K562 (cell line): ENCODE measurements around the gene CHMP3. TPM values are rescaled to one million over a fixed set of nuclear protein-coding genes. Genes with fewer than 3 reads are reported as not detected.

Experiments used
- ATAC-seq: fragments of 200-7000 bp; cut with Tn5 transposase; 3 replicates; pipeline ENCODE4 v1.9.1; 2020; ENCODE audit warnings: moderate library complexity
- BruUV-seq: library from RNA; stranded (reverse); fragments of 400-500 nt; replicated peaks from 2 replicates; lab custom pipeline; 2021; lab: Mats Ljungman, UMichigan
- CTCF ChIA-PET: fragments of 300-600 bp; formaldehyde crosslinking; extraction: SDS; loops from one replicate; lab custom pipeline; 2021; ENCODE audit warnings: low intra/inter-chr PET ratio; lab: Yijun Ruan, JAX
- POLR2A ChIA-PET: fragments of 300-600, 350-650 bp; sonication (Branson Sonifier 250); formaldehyde crosslinking; extraction: SDS; loops from one replicate; lab custom pipeline; 2021; ENCODE audit warnings: antibody characterized with exemption, inconsistent platforms; lab: Yijun Ruan, JAX
- DNase-seq, 4 experiments: peaks; one replicate each; pipeline versions ENCODE4 v3.0.0 to v3.0.0-alpha.2; 2011 to 2018; ENCODE audit warnings: low spot score in 3 of 4, mixed read lengths in 3 of 4; ENCODE audit errors: extremely low read depth in 1 of 4
- FAIRE-seq: peaks from 2 replicates; lab custom pipeline; 2011; peaks lifted over from hg19 to GRCh38; lab: Jason Lieb, UNC
- H2AFZ ChIP-seq: 2 replicates; pipeline ENCODE4 v1.6.0; 2011; ENCODE audit warnings: low read depth, low read length, control low read depth, inconsistent platforms
- H3K27ac ChIP-seq: fragments of 200-600 bp; 3 replicates; pipeline ENCODE4 v1.8.0; 2011; ENCODE audit warnings: low read depth, mild to moderate bottlenecking, control low read depth, inconsistent platforms, low read length, moderate library complexity, mixed read lengths; ENCODE audit errors: extremely low read depth
- H3K27me3 ChIP-seq, 2 experiments: fragments of 300-600 bp in 1 of 2; 2 replicates in 1 of 2; 3 replicates in 1 of 2; pipeline versions ENCODE4 v1.6.0 to v1.8.0; 2011; ENCODE audit warnings: inconsistent platforms in 2 of 2, low read length in 2 of 2, mild to moderate bottlenecking in 1 of 2, mixed read lengths in 1 of 2, moderate library complexity in 1 of 2; ENCODE audit not compliant: control insufficient read depth in 2 of 2, insufficient read depth in 2 of 2
- H3K36me3 ChIP-seq: fragments of 300-600 bp; 3 replicates; pipeline ENCODE4 v1.8.0; 2011; ENCODE audit warnings: mild to moderate bottlenecking, low read length, inconsistent platforms; ENCODE audit not compliant: control insufficient read depth, insufficient read depth
- H3K4me1 ChIP-seq, 2 experiments: fragments of 200-600 bp in 1 of 2; replicated peaks in 1 of 2; 2 replicates in 1 of 2; 3 replicates in 1 of 2; pipeline versions ENCODE4 v1.5.1 to v1.8.0; 2011; ENCODE audit warnings: inconsistent platforms in 2 of 2, low read length in 2 of 2, mild to moderate bottlenecking in 1 of 2, mixed read lengths in 1 of 2, moderate library complexity in 1 of 2; ENCODE audit not compliant: control insufficient read depth in 2 of 2, insufficient read depth in 2 of 2
- H3K4me2 ChIP-seq: 2 replicates; pipeline ENCODE4 v1.6.1; 2011; ENCODE audit warnings: low read length, control low read depth, inconsistent platforms, mixed read lengths; ENCODE audit not compliant: insufficient read depth
- H3K4me3 ChIP-seq: fragments of 200-600 bp; sonication (generic), shearing (Covaris generic); 2 replicates; pipeline ENCODE4 v1.5.1; 2016; ENCODE audit warnings: control low read depth, inconsistent platforms
- H3K79me2 ChIP-seq: fragments of 200-600 bp; 3 replicates; pipeline ENCODE4 v1.8.0; 2011; ENCODE audit warnings: low read length, inconsistent platforms; ENCODE audit not compliant: control insufficient read depth, insufficient read depth
- H3K9ac ChIP-seq, 2 experiments: 2 replicates each; pipeline versions ENCODE4 v1.6.0 to v1.6.1; 2011; ENCODE audit warnings: low read depth in 2 of 2, low read length in 2 of 2, control low read depth in 1 of 2, inconsistent platforms in 1 of 2, mild to moderate bottlenecking in 1 of 2, mixed read lengths in 1 of 2; ENCODE audit not compliant: insufficient read depth in 1 of 2
- H3K9me1 ChIP-seq: one replicate; pipeline ENCODE4 v1.6.0; 2011; ENCODE audit warnings: inconsistent platforms, mild to moderate bottlenecking, low read length, moderate library complexity; ENCODE audit not compliant: control insufficient read depth, insufficient read depth
- H3K9me3 ChIP-seq: replicated peaks from 2 replicates; pipeline ENCODE4 v1.5.1; 2011; ENCODE audit warnings: low read depth, low read length, inconsistent platforms; ENCODE audit not compliant: control insufficient read depth, insufficient read depth
- H4K20me1 ChIP-seq: replicated peaks from 2 replicates; pipeline ENCODE4 v1.6.1; 2011; ENCODE audit warnings: low read length, inconsistent platforms, mixed read lengths; ENCODE audit not compliant: control insufficient read depth, insufficient read depth
- WGBS: fragments of 100-300 bp; shearing (Covaris generic); methylation state at CpG from one replicate; pipeline ENCODE4 v1.1.6; 2016; ENCODE audit warnings: low coverage, mixed read lengths; ENCODE audit not compliant: insufficient coverage; ENCODE audit errors: missing lambda C conversion rate; 5-methylcytosine and 5-hydroxymethylcytosine counted together
- in situ Hi-C: fragments of 300-500 bp; cut with MboI; formaldehyde crosslinking; loops from 4 replicates; pipeline ENCODE4 v1.15.0; 2018; ENCODE audit warnings: inconsistent platforms, mixed read lengths
- intact Hi-C: fragments of 100-400 bp; cut with micrococcal nuclease; formaldehyde crosslinking; loops from 2 replicates; pipeline ENCODE4 v1.14.2; 2022
- polyA plus RNA-seq, 8 experiments: library from polyadenylated mRNA; depleted of rRNA in 4 of 8; stranded (reverse) in 5 of 8; unstranded in 3 of 8; fragments of >200 nt; fragmentation: Nextera tagmentation in 2 of 8; fragmentation: Illumina TruSeq in 1 of 8; extraction: Ambion mirVana in 2 of 8; extraction: Trizol in 1 of 8; gene quantifications; 2 replicates each; pipeline versions ENCODE4 v1.2.1 to v1.2.3, GENCODE V29; 2011 to 2014; ENCODE audit warnings: inconsistent platforms in 1 of 8, missing spikeins in 1 of 8
- total RNA-seq, 7 experiments: library from RNA; depleted of rRNA in 6 of 7; stranded (reverse); fragments of >200 nt in 6 of 7; fragmentation: Illumina TruSeq in 2 of 7; extraction: Trizol in 2 of 7; gene quantifications; 2 replicates each; pipeline versions ENCODE4 v1.2.1 to v1.2.3, GENCODE V29; 2011 to 2021; ENCODE audit warnings: low replicate concordance in 1 of 7
- TF ChIP-seq, protein P1 (sequence below), 2 experiments: fragments of 450-650 bp; conservative IDR thresholded peaks; 2 replicates each; pipeline ENCODE4 v1.6.1; 2017; ENCODE audit warnings: mild to moderate bottlenecking in 2 of 2, moderate library complexity in 2 of 2
- TF ChIP-seq, protein P2 (sequence below): sonication (generic); formaldehyde crosslinking; IDR thresholded peaks from 2 replicates; pipeline ENCODE4 v1.4.0; 2020; ENCODE audit warnings: mild to moderate bottlenecking, missing genetic modification reagents
- TF ChIP-seq, protein P3 (sequence below), 2 experiments: IDR thresholded peaks in 1 of 2; conservative IDR thresholded peaks in 1 of 2; 2 replicates each; pipeline ENCODE4 v1.6.1; 2016; ENCODE audit warnings: low read depth in 2 of 2, mild to moderate bottlenecking in 1 of 2, missing compliant biosample characterization in 1 of 2, missing genetic modification characterization in 1 of 2, moderate library complexity in 1 of 2
- TF ChIP-seq, protein P4 (sequence below): fragments of 250-450 bp; sonication (Bioruptor Pico); IDR thresholded peaks from 2 replicates; pipeline ENCODE4 v1.9.0; 2021; ENCODE audit warnings: mild to moderate bottlenecking
- TF ChIP-seq, protein P5 (sequence below): sonication (generic); formaldehyde crosslinking; IDR thresholded peaks from 2 replicates; pipeline ENCODE4 v1.8.1; 2023; ENCODE audit warnings: mild to moderate bottlenecking, missing genetic modification reagents

The CHMP3 gene
- total and polyA plus RNA-seq, 9 of the 15 experiments (the other 6 are each of a cell fraction or from before 2014, with no cell fraction given), result 20.6 to 52.5 (median 31.7) TPM

DNA sequence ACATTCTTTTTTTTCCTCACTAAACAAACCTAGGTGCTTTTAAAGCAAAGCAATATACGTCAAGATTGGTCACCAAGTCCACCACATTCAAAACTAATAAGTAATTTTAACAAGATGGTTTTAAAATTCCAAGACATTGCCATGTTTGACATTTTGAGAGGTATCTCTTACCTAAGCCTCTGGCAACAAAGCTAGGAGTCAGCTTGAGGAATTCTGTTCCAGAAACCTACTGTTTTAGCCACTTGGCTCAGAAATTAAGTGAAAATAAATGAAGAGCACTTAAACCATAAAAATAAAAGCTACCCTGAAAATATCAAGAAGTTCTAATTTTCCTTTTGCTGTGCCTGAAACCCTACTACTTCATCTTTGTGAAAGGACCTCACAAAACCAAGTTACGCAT, 30.0 kb upstream of the CHMP3 start:
- no TSS peak for BruUV-seq
- ChIA-PET POLR2A (interaction anchor here (1.2 kb wide), 1 partner anchor 19 kb away, joined by 5 read pairs; no protein-coding TSS in a partner anchor), CTCF (no interaction called here)
- Histone ChIP-seq H3K9me3 (no peaks in the 10 kb centered on the region), H3K4me3 (no peak overlapping the region), H3K36me3 (no peaks in the 10 kb centered on the region), H2AFZ (no peak overlapping the region), H3K4me2 (no peak overlapping the region), H3K79me2 (no peaks in the 10 kb centered on the region), H4K20me1 (no peaks in the 10 kb centered on the region), H3K27me3 (no peaks in the 10 kb centered on the region), H3K27ac (no peak overlapping the region), H3K4me1 (no peaks in the 10 kb centered on the region), H3K9me1 (no peaks in the 10 kb centered on the region), H3K9ac (no peak overlapping the region)
- intact Hi-C loops, result no loop called here
- in situ Hi-C loops, result no loop called here
- FAIRE-seq (no peak), ATAC-seq (no peak), DNase-seq (no peak)
- WGBS, result 36% methylated on average over 2 of the region's 2 CpGs
- TF ChIP-seq, protein P1, sequence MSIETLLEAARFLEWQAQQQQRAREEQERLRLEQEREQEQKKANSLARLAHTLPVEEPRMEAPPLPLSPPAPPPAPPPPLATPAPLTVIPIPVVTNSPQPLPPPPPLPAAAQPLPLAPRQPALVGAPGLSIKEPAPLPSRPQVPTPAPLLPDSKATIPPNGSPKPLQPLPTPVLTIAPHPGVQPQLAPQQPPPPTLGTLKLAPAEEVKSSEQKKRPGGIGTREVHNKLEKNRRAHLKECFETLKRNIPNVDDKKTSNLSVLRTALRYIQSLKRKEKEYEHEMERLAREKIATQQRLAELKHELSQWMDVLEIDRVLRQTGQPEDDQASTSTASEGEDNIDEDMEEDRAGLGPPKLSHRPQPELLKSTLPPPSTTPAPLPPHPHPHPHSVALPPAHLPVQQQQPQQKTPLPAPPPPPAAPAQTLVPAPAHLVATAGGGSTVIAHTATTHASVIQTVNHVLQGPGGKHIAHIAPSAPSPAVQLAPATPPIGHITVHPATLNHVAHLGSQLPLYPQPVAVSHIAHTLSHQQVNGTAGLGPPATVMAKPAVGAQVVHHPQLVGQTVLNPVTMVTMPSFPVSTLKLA (conservative IDR thresholded peaks at IDR 0.05), result no peak
- TF ChIP-seq, protein P2, sequence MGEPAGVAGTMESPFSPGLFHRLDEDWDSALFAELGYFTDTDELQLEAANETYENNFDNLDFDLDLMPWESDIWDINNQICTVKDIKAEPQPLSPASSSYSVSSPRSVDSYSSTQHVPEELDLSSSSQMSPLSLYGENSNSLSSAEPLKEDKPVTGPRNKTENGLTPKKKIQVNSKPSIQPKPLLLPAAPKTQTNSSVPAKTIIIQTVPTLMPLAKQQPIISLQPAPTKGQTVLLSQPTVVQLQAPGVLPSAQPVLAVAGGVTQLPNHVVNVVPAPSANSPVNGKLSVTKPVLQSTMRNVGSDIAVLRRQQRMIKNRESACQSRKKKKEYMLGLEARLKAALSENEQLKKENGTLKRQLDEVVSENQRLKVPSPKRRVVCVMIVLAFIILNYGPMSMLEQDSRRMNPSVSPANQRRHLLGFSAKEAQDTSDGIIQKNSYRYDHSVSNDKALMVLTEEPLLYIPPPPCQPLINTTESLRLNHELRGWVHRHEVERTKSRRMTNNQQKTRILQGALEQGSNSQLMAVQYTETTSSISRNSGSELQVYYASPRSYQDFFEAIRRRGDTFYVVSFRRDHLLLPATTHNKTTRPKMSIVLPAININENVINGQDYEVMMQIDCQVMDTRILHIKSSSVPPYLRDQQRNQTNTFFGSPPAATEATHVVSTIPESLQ (CRISPR knock-in tag), result no peak
- TF ChIP-seq, protein P3, sequence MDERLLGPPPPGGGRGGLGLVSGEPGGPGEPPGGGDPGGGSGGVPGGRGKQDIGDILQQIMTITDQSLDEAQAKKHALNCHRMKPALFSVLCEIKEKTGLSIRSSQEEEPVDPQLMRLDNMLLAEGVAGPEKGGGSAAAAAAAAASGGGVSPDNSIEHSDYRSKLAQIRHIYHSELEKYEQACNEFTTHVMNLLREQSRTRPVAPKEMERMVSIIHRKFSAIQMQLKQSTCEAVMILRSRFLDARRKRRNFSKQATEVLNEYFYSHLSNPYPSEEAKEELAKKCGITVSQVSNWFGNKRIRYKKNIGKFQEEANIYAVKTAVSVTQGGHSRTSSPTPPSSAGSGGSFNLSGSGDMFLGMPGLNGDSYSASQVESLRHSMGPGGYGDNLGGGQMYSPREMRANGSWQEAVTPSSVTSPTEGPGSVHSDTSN (CRISPR knock-in tag; IDR thresholded peaks at IDR 0.05; ENCODE audit: low read depth), result no peak
- TF ChIP-seq, protein P3 (tag; conservative IDR thresholded peaks at IDR 0.05; ENCODE audit: low read depth), result no peak
- TF ChIP-seq, protein P4, sequence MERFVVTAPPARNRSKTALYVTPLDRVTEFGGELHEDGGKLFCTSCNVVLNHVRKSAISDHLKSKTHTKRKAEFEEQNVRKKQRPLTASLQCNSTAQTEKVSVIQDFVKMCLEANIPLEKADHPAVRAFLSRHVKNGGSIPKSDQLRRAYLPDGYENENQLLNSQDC, result no peak
- TF ChIP-seq, protein P5, sequence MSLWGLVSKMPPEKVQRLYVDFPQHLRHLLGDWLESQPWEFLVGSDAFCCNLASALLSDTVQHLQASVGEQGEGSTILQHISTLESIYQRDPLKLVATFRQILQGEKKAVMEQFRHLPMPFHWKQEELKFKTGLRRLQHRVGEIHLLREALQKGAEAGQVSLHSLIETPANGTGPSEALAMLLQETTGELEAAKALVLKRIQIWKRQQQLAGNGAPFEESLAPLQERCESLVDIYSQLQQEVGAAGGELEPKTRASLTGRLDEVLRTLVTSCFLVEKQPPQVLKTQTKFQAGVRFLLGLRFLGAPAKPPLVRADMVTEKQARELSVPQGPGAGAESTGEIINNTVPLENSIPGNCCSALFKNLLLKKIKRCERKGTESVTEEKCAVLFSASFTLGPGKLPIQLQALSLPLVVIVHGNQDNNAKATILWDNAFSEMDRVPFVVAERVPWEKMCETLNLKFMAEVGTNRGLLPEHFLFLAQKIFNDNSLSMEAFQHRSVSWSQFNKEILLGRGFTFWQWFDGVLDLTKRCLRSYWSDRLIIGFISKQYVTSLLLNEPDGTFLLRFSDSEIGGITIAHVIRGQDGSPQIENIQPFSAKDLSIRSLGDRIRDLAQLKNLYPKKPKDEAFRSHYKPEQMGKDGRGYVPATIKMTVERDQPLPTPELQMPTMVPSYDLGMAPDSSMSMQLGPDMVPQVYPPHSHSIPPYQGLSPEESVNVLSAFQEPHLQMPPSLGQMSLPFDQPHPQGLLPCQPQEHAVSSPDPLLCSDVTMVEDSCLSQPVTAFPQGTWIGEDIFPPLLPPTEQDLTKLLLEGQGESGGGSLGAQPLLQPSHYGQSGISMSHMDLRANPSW (CRISPR knock-in tag), result no peak
